ENCODE data around the gene ARHGEF40.
"Not testable (repeated sequence)": the region's sequence is repeated elsewhere in the genome, so short reads cannot be mapped to it uniquely, and the experiment has no call there.

ARHGEF40 gene

DNA sequence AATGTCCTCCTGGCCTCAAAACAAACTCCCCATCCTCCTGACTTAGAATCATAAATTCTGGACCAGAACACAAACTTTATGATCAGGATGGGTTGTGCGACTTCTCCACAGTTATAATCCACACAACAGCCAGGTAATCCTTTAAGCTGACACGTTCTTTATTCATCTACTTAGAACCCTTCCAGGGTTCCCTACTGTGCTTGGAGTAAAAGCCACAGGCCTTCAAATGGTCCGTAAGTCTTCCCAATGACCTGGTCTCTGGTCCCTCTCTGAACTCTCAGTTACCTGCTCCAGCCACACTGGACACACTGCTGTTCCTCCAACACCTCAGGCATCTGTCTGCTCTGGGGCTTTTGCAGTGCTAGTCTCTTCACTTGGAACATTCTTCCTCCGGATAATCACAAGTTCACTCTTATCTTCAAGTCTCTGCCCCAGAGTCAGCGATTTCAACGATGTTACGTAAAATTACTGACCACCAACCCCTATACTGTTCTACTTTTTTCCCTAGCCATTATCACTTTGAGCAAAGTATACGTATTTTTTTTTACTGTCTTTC, 29.7 kb upstream of the ARHGEF40 start:
- no peak for DNase-seq

DNA sequence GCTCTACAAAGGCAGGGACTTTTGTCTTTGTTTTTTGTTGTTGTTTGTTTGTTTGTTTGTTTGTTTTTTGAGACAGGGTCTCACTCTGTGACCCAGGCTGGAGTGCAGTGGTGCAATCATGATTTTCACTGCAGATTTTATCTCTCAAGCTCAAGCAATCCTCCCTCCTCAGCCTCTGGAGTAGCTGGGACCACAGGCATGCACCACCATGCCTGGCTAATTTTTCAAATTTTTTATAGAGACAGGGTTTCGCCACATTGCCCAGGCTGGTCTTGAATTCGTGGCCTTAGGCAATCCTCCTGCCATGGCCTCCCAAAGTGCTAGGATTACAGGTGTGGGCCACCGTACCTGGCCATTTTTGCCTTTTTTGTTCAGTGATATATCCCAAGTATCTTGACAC, 29.2 kb upstream of the ARHGEF40 start:
- DNase-seq: not testable (repeated sequence)

DNA sequence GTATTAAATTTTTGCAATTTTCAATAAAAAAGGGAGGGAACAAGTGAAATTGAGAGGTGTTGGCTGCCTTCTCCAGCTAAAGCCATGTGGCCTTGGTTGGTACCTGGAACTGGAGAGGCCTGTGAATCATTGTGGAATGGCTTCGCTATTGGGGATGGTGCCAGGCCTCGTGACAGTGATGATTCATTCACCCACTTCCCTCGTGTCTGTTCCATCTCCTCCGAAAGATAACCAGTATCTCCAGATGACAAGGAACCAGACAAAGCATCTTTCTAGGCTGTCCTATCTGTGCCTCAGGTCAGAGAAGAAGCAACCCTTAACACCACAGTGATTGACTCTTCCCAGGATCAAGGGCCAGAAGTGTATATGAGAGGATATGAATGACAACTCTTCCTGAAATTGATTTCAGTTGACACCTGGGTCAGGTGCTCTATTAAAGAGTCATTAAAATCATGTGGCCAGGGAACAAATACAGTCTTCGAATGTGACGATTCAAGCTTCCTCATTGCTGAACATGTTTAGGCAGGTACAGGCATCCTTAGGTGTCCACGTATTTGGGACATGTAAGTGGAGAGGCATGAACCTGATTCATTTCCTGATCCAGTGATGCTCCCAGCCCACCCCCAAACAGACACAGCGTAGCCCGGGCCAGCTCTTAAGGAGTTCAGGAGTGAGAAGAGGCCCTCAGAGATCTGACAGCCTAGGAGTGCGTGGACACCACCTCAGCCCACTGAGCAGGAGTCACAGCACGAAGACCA, 28.2 kb upstream of the ARHGEF40 start, which contains the start of gene RNASE7:
Gene RNASE7 (plus strand): TSS at position 687 of the 758 bp plus-strand sequence. CDS start 631 bp downstream, outside the sequence.
- no peak for DNase-seq

DNA sequence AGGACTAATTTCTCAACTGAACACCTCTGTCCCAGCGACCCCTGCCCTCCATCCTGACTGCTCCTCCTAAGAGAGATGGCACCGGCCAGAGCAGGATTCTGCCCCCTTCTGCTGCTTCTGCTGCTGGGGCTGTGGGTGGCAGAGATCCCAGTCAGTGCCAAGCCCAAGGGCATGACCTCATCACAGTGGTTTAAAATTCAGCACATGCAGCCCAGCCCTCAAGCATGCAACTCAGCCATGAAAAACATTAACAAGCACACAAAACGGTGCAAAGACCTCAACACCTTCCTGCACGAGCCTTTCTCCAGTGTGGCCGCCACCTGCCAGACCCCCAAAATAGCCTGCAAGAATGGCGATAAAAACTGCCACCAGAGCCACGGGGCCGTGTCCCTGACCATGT, 27.2 kb upstream of the ARHGEF40 start:
- DNase-seq: no peak

DNA sequence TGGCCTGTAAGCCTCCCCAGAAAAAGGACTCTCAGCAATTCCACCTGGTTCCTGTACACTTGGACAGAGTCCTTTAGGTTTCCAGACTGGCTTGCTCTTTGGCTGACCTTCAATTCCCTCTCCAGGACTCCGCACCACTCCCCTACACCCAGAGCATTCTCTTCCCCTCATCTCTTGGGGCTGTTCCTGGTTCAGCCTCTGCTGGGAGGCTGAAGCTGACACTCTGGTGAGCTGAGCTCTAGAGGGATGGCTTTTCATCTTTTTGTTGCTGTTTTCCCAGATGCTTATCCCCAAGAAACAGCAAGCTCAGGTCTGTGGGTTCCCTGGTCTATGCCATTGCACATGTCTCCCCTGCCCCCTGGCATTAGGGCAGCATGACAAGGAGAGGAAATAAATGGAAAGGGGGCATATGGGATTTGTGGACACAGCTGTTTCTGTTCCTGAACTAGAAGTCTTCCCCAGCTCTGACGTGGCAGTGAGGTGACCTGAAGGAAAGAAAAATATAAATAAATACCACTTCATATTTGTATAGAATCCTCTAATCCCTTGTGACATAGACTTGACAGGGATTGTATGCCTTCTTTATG, 26.6 kb upstream of the ARHGEF40 start:
- DNase-seq: no peak

DNA sequence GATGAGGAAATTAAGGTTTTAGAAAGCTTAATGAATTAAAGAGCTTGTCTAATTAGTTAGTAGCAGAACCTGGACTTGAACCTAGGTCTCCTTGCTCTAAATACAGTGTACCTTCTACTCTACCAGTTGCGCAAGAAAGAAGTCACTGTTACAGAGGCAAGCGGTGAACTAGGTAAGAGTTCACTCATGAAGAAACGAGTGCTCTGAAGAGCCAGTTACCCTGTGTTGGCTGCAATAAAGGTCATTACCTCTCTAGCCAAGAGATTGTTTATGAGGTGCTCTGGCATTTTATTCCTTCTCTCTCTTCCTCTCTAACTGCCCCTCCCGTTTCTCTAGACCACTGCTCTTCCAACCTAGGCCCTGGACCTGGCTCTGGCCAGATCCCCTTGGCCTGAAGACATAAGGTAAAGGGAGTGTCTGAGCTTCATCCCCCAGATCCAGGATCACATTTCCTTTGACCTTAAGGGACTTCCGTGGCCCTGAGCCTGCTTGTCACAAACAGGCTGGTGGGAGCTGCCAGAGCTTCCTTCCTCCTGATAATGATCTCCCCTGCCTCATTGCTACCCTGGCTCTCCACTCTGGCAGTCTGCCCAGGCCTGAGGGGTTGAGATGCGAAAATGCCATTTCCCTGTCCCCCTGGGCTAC, 26.0 kb upstream of the ARHGEF40 start:
- DNase-seq: peak; percentile 28

DNA sequence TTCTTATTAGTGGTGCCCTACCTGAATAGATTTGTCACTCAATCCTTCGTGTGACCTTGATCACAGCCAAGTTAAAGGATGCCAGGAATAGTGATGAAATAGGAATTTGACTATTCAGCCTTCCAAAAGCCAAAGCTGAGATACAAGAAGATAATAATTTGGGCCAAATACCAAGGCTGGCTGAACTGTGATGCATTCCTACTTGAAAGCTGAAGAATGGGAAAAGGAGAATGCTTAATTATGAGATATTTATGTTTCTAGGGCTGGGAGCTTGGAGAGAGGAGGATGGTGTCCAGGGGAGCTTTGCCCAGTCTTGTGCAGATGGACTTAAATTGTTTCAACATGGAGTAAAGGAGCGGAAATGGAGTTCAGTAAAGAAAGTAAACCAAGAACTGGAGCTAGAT, 22.7 kb upstream of the ARHGEF40 start:
- DNase-seq: no peak

DNA sequence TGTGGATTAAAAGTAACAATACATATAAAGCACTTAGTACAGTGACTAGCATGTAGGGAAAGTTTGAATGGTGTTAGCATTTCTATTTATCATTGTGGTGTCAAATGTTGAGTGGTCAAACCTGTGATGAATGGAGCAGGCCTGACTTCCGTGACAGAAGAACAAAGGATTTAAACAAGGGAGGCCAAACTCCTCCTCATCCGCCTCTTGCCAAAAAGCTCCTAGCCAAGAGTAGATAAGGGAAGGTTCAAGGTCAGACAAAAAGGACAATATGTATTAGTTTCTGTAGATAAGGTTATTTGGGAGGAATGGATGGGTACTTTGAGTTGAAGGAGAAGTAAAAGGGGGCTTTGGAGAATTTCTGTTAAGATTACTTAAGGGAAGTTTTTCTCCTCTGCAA, 21.5 kb upstream of the ARHGEF40 start:
- DNase-seq: no peak

DNA sequence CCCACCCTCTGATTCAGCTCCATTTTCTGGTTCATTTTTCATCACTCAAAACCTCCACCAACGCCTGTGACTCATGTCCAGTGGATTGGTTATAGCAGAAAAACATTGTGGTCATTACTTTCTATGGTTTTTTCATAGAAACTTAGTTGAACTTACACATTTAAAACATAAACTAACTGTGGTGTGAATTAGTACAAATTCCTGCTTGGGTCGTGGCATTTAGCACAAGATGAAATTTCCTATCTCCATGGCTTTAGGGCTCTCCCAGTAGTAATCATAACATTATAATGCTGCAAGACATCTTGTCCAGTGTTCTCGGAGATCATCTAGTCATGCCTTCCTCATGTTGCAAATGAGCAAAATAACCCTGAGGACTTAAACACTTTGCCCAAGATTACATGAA, 20.8 kb upstream of the ARHGEF40 start:
- no peak for DNase-seq

DNA sequence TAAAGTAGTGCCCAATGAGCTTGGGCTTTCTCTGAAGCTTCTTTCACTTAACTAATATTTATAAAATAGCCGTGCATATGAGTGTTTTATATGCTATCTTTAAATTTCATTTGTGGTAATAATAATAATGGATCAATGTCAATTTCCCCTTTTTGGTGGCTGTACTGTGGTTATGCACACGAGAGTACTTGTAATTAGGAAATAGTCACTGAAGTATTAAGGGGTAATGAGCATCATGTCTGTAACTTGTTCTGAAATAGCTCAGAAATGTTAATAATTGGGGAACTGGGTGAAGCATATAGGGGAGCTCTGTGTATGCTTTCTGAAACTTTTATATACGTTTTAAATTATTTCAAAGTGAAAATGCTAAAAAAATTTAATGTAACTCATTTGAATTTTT, 19.5 kb upstream of the ARHGEF40 start:
- DNase-seq: no peak

DNA sequence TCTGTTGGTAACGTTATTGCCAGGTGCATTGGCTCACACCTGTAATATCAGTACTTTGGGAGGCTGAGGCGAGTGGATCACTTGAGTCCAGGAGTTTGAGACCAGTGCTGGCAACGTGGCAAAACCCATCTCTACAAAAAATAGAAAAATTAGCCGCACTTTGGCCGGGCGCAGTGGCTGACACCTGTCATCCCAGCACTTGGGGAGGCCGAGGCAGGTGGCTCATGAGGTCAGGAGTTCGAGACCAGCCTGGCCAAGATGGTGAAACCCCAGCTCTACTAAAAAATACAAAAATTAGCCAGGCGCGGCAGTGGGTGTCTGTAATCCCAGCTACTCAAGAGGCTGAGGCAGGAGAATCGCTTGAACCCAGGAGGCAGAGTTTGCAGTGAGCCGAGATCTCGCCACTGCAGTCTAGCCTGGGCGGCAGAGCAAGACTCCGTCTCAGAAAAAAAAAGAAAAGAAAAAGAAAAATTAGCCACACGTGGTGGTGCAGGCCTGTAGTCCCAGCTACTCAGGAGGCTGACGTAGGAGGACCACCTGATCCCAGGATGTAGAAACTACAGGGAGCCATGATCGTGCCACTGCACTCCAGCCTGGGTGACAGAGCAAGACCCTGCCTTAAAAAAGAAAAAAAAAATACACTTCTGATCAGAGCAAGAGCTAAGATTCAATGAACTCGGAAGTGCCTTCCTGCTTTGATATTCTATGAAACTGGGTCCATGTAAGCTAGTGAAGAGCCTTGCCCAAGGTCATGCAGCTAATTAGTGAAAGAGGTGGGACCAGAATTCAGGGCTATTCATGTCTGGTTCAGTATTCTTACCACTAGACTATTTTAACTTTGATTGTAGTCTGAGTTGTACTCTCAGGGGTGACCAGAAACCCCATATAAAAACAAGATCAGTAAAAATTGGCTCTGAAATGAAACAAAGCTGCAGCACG, 16.7 kb upstream of the ARHGEF40 start:
- no peak for DNase-seq

DNA sequence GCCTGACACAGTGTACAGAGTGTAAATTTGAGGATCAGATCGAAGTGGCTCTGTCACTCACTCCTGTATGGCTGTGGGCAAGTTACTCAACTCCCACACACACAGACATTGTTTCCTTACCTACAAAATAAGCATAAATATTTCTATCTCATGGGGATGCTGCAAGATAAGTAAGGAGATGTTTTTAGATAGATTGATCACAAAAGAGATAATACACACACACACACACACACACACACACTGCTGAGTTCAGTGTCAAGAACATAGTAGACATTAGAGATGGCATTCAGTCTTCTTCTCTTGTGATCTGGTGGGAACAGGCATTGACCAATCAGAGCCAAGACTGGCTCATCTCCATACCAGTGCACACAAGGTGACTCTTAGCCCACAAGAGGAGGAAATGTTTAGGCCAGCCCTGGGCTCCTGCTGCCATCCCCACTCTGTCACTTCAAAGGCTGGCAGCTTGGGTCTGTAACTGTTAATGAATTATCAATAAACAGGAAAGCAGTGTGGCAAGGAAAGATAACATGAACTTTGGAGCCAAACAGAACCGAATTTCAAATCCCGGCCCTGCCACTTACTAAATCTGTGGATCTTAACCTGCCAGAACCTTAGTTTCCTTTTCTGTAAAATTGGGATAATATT, 15.9 kb upstream of the ARHGEF40 start:
- no peak for DNase-seq

DNA sequence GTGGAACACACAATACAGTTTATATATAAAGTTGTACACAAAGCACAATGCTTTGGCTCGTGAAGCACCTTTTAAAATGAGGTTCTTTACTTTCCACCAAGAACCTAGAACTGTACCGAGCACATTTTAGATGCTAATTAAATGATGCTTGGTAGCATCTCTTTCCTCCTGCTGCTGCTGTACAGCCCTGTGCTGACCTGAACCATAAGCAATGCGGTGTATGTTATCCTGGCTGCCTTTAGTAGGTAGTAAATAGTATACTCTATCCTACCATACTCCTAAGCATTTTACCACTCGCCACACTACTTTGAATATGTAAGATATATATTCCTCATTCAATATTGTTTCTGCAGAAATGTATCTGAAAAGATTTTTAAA, 15.3 kb upstream of the ARHGEF40 start:
- DNase-seq: no peak

DNA sequence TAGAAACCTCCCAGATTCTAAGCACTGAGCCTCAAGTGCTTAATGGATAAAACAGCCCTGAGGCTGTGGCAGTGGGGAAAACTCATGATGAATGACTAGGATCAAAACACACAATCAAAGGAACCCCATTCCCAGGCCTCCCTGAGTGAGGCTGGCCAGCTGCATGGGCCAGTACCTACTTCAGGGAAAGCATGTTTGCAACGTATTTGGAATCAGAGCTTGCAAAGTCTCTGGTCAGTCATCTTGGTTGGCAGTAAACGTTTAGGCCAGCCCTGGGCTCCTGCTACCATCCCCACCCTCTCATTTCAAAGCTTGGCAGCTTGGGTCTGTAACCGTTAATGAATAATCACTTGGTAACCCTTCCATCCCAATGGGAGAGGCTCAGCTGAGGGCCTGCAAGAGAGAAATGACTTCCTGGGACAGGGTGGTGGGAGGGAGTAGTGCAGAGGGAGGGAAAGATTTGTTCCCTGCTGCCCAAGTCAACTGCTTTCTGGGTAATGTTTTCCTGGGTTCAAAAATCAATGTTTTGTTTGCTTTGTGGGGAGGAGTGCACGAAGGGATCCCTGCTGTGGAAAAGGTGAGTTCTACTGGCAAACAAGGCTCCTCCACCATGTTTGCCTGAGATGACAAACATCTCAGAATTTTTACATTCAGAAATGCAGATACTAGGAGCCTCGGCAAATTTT, 14.5 kb upstream of the ARHGEF40 start:
- no peak for DNase-seq

DNA sequence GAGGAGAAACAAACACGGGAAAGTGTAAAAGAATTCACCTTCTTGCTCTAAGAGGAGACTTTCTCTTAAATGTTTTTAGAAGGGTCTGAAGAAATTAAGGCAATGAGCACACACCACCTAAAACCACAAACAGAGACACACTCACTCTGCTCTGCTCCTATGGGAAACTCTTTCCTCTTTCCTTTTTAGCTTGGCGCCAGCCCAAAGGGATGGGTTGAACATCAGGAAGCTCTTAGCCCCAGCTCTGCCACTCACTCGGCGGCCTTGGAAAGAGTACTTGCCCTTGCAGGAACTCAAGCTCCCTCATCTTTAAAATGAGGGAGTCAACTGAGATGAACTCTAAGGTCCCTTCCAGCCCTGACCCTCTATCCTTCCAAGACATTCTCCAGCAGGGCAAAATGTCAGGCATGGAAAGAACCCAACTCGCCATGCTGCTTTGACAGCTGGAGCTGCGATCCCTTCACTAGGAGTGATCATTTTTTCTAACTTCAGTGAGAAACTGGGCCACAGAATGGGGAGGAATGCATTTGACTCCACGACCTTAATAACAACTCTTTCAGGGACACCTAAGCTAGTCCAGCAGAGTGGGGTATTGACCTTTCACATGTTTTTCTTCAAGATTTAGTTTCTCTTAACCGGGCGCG, 13.5 kb upstream of the ARHGEF40 start:
- no peak for DNase-seq

DNA sequence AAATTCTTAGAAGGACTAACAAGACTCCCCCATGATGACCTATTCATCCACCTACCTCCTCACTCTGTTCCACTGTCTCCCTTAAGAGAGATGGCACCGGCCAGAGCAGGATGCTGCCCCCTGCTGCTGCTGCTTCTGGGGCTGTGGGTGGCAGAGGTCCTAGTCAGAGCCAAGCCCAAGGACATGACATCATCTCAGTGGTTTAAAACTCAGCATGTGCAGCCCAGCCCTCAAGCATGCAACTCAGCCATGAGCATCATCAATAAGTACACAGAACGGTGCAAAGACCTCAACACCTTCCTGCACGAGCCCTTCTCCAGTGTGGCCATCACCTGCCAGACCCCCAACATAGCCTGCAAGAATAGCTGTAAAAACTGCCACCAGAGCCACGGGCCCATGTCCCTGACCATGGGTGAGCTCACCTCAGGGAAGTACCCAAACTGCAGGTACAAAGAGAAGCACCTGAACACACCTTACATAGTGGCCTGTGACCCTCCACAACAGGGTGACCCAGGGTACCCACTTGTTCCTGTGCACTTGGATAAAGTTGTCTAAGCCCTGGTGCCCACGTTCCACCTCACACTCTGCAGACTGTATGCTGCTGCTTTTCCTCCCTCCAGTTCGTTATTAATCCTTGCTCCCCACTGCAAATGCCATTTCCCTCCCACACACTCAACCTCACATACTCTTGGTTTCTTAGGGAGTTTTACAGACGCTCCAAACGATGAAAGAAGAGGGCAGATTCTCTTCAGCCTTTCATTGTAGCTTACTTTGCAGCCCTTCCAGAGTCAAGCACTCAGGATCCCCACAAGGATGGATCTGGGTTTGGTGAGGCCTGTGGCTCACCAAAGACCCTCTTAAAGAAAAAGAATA, 12.1 kb upstream of the ARHGEF40 start, which contains the start of gene RNASE8:
Gene RNASE8 (plus strand): TSS at position 20 of the 873 bp plus-strand sequence. CDS start 71 bp downstream, at position 91.
- DNase-seq: no peak

DNA sequence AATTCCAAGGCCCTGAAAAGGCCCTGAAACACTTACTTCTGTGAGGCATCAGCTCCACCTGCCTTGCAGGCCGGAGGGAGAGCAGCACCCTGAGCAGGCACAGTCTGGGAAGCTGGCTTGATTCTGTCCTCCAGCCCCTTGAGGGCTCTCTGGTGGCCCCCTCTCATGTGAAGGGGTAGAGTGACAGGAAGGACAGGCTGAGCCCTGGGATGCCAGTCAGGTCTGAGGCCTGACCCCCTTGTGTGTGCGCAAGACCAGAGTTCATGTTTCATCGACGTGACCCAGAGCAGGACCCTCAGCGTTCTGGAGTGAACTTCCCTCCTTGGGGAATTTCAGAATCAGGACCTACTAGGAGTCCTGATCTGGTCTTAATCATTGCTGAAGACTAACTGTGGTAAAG, 11.2 kb upstream of the ARHGEF40 start:
- no peak for DNase-seq

DNA sequence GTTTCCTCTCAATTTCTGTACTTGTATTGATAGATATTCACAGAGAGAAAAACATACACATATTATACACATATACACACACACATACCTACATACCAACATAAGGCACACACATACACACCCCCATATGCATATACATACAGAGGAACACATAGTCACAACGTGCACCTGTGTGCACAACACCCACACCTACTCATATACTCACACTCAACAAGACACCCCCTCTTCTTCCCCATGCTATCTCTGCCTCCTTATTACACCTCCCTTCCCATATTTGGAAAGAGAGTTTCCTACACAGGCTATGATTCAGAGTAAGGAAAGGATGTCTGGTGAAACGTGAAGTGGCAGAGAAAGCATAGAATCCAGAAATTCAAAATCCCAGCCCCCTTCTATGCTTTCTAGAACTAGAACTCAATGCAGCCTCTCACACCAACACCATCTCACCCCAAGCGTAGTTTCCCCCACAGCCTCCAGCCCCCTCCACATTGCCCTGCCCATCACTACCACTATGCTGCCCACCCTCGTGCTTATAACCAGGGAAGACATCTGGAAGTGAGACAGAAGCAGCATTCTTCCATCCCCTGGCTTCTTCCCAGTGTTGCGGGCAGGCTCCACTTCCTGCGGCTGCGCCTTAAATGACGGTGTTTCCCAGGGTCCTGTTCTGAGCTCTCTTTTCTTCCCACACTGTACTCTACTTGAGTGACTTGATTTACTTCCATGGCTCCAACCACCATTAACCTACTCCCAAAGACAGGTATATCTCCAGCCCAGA, 10.1 kb upstream of the ARHGEF40 start:
- DNase-seq: no peak
